Spleen (tissue), 11 donors: ENCODE data around the gene LRRC7. TPM values are rescaled to one million over a fixed set of nuclear protein-coding genes. Genes with fewer than 3 reads are reported as not detected.

Source experiments
- DNase-seq: peaks from one replicate; pipeline ENCODE4 v3.0.0-alpha.2; 2020
- H3K27ac ChIP-seq, 8 donors: fragments of 200-600 bp; sonication (generic) in 7 of 8; 1 replicate in 4 of 8; 2 replicates in 4 of 8; pipeline versions ENCODE4 v1.5.0 to v1.8.0; 2016 to 2021; ENCODE audit warnings: inconsistent platforms in 4 of 8, mild to moderate bottlenecking in 4 of 8, moderate library complexity in 1 of 8
- H3K27me3 ChIP-seq, 7 donors: fragments of 200-600 bp; sonication (generic) in 6 of 7; replicated peaks in 1 of 7; 1 replicate in 4 of 7; 2 replicates in 3 of 7; pipeline versions ENCODE4 v1.5.0 to v1.8.0; 2016 to 2021; ENCODE audit warnings: inconsistent platforms in 3 of 7, mild to moderate bottlenecking in 1 of 7
- H3K36me3 ChIP-seq, 6 donors: fragments of 200-600 bp; sonication (generic) in 5 of 6; 1 replicate in 4 of 6; 2 replicates in 2 of 6; pipeline versions ENCODE4 v1.5.0 to v1.8.0; 2016 to 2021; ENCODE audit warnings: inconsistent platforms in 2 of 6
- H3K4me1 ChIP-seq, 6 donors: fragments of 200-600 bp; sonication (generic) in 5 of 6; 1 replicate in 3 of 6; 2 replicates in 3 of 6; pipeline versions ENCODE4 v1.5.0 to v1.8.0; 2016 to 2021; ENCODE audit warnings: inconsistent platforms in 3 of 6
- H3K4me3 ChIP-seq, 8 donors: fragments of 200-600 bp; sonication (generic) in 7 of 8; 1 replicate in 4 of 8; 2 replicates in 4 of 8; pipeline versions ENCODE4 v1.5.0 to v1.8.0; 2016 to 2021; ENCODE audit warnings: inconsistent platforms in 4 of 8, mild to moderate bottlenecking in 4 of 8, moderate library complexity in 2 of 8
- H3K9me3 ChIP-seq, 8 donors: fragments of 200-600 bp; sonication (generic) in 7 of 8; 1 replicate in 4 of 8; 2 replicates in 4 of 8; pipeline versions ENCODE4 v1.5.0 to v1.8.0; 2016 to 2021; ENCODE audit warnings: inconsistent platforms in 4 of 8
- POLR2A ChIP-seq, 3 donors: fragments of 450-650 bp; IDR thresholded peaks; one replicate each; pipeline ENCODE4 v1.5.1; 2017; ENCODE audit warnings: antibody characterized with exemption in 3 of 3, mild to moderate bottlenecking in 1 of 3
- POLR2AphosphoS5 ChIP-seq, 3 donors: sonication (generic); formaldehyde crosslinking; IDR thresholded peaks; one replicate each; pipeline ENCODE4 v1.5.1; 2017; ENCODE audit warnings: antibody characterized with exemption in 3 of 3
- WGBS, 5 donors: extraction: QIAGEN DNeasy Blood & Tissue Kit in 3 of 5; methylation state at CpG; one replicate each; pipeline versions ENCODE4 v1.1.5 to v1.1.7; 2013 to 2018; 5-methylcytosine and 5-hydroxymethylcytosine counted together
- intact Hi-C: fragments of 100-400 bp; cut with DNase I; formaldehyde crosslinking; loops from one replicate; pipeline ENCODE4 v1.15.0; 2023; ENCODE audit warnings: low total_unique reads
- polyA plus RNA-seq, 3 donors: library from polyadenylated mRNA; stranded (reverse); fragments of 200-250 nt; gene quantifications; one replicate each; pipeline ENCODE4 v1.2.1, GENCODE V29; 2013
- total RNA-seq, 7 donors: library from RNA; depleted of rRNA in 3 of 7; stranded (reverse); fragments of >200 nt in 3 of 7; fragmentation: NEBNext Ultra II Directional in 4 of 7; extraction: Animal tissue kit (Norgen Biotek cat#: 25700) in 4 of 7; gene quantifications; one replicate each; pipeline versions ENCODE4 v1.1.0 to v1.2.1, GENCODE V29; 2016 to 2021
- TF ChIP-seq, protein P1 (sequence below), 11 experiments: fragments of 200-600 bp in 7 of 11; fragments of 450-650 bp in 4 of 11; sonication (generic) in 4 of 11; IDR thresholded peaks in 8 of 11; conservative IDR thresholded peaks in 3 of 11; 1 replicate in 7 of 11; 2 replicates in 4 of 11; pipeline versions ENCODE4 v1.4.0 to v1.8.0; 2016 to 2021; ENCODE audit warnings: antibody characterized with exemption in 11 of 11, inconsistent platforms in 4 of 11, mild to moderate bottlenecking in 1 of 11
- donor health status: healthy with polysubstance abuse.
- donor health status: DM: no; HTN: no; CAD: no; lungs with moderate emphysema.
- donor health status: DM: no; HTN: no; CAD: no.
- donor health status: Bipolar disorder and iron deficiency.
- donor health status: healthy.
- donor health status: DM: no; HTN: no; CAD: no.
- donor health status: DM: yes; HTN: yes; CAD: no.

LRRC7 gene
- total and polyA plus RNA-seq, 10 donors, result 0.02 to 0.63 (median 0.13) TPM; not detected in 4

GRCh38 chr1:69982992-69983391 lies 415.3 kb downstream of the LRRC7 start:
- H3K4me1 ChIP-seq, result no peaks in the 10 kb centered on the region
- H3K4me3 ChIP-seq, result no peak overlapping the region
- no peak for TF ChIP-seq POLR2A (IDR thresholded peaks at IDR 0.05)
- TF ChIP-seq, protein P1, sequence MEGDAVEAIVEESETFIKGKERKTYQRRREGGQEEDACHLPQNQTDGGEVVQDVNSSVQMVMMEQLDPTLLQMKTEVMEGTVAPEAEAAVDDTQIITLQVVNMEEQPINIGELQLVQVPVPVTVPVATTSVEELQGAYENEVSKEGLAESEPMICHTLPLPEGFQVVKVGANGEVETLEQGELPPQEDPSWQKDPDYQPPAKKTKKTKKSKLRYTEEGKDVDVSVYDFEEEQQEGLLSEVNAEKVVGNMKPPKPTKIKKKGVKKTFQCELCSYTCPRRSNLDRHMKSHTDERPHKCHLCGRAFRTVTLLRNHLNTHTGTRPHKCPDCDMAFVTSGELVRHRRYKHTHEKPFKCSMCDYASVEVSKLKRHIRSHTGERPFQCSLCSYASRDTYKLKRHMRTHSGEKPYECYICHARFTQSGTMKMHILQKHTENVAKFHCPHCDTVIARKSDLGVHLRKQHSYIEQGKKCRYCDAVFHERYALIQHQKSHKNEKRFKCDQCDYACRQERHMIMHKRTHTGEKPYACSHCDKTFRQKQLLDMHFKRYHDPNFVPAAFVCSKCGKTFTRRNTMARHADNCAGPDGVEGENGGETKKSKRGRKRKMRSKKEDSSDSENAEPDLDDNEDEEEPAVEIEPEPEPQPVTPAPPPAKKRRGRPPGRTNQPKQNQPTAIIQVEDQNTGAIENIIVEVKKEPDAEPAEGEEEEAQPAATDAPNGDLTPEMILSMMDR (IDR thresholded peaks at IDR 0.05 in 8 of 11, conservative IDR thresholded peaks at IDR 0.05 in 3 of 11), result no peak
- TF ChIP-seq POLR2AphosphoS5 (IDR thresholded peaks at IDR 0.05), result no peak
- WGBS, 5 donors, result 33 to 66% (median 64%) methylated on average over 1 of the region's 1 CpG
- intact Hi-C loops, result no loop called here
- no peak for DNase-seq
- H3K36me3 ChIP-seq, result no peaks in the 10 kb centered on the region
- H3K9me3 ChIP-seq, result no peaks in the 10 kb centered on the region
- H3K27me3 ChIP-seq, result no peaks in the 10 kb centered on the region
- no peak overlapping the region for H3K27ac ChIP-seq

DNA sequence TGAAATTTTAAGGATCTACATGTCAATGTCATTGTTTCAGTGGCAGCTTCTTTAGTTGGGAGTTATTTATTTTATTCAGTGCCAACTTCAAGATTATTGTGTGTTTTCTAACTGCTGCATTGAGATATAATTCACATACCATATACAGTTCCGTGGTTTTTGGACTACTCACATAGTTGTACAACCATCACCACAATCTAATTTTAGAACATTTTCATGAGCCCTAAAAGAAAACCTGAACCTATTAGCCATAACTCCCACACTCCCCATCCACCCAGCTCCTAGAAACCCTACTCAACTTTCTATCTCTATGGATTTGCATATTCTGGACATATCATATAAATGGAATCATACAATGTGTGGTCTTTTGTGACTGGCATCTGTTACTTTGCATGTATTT lies 417.7 kb downstream of the LRRC7 start:
- intact Hi-C loops, result no loop called here
- no peaks in the 10 kb centered on the region for H3K27me3 ChIP-seq
- no peak overlapping the region for H3K4me3 ChIP-seq
- DNase-seq, result no peak
- no peak overlapping the region for H3K27ac ChIP-seq
- no peaks in the 10 kb centered on the region for H3K36me3 ChIP-seq
- H3K9me3 ChIP-seq, result no peaks in the 10 kb centered on the region
- WGBS, 5 donors, result 74 to 86% (median 85%) methylated on average over 1 of the region's 1 CpG
- TF ChIP-seq POLR2A (IDR thresholded peaks at IDR 0.05) (no peak), POLR2AphosphoS5 (IDR thresholded peaks at IDR 0.05) (no peak)
- TF ChIP-seq, protein P1 (IDR thresholded peaks at IDR 0.05 in 8 of 11, conservative IDR thresholded peaks at IDR 0.05 in 3 of 11), result no peak
- H3K4me1 ChIP-seq, result no peaks in the 10 kb centered on the region

GRCh38 chr1:69985901-69986439 lies 418.2 kb downstream of the LRRC7 start:
- H3K4me1 ChIP-seq, result no peaks in the 10 kb centered on the region
- H3K4me3 ChIP-seq, result no peak overlapping the region
- H3K36me3 ChIP-seq, result no peaks in the 10 kb centered on the region
- no peaks in the 10 kb centered on the region for H3K27me3 ChIP-seq
- intact Hi-C loops, result no loop called here
- no peaks in the 10 kb centered on the region for H3K9me3 ChIP-seq
- no peak overlapping the region for H3K27ac ChIP-seq
- TF ChIP-seq POLR2AphosphoS5 (IDR thresholded peaks at IDR 0.05) (no peak), POLR2A (IDR thresholded peaks at IDR 0.05) (no peak)
- TF ChIP-seq, protein P1 (IDR thresholded peaks at IDR 0.05 in 8 of 11, conservative IDR thresholded peaks at IDR 0.05 in 3 of 11), result no peak
- no peak for DNase-seq

DNA sequence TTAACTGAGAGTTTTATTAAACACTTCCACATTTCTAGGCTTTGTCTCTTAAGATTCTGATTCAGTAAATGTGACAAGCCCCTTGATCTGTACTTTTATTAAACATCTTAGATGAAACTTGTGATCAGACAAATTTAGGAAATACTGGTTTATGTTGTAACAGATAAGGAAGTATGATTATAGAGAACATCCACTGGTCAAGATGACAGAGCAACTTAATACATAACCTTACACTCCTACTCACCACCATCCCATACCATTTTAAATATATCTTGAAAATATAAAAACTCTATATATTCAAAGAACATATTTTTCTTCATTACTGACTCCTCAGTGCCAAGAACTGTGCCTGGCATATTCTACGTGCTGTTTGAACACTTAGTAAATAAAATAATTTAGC lies 420.2 kb downstream of the LRRC7 start:
- intact Hi-C loops, result no loop called here
- DNase-seq, result no peak
- WGBS, 5 donors, result 67 to 79% (median 71%) methylated on average over 1 of the region's 1 CpG
- TF ChIP-seq, protein P1 (IDR thresholded peaks at IDR 0.05 in 8 of 11, conservative IDR thresholded peaks at IDR 0.05 in 3 of 11), result no peak
- TF ChIP-seq POLR2AphosphoS5 (IDR thresholded peaks at IDR 0.05) (no peak), POLR2A (IDR thresholded peaks at IDR 0.05) (no peak)
- Histone ChIP-seq H3K4me3 (no peak overlapping the region), H3K9me3 (no peaks in the 10 kb centered on the region), H3K27me3 (no peaks in the 10 kb centered on the region), H3K4me1 (no peaks in the 10 kb centered on the region), H3K27ac (no peak overlapping the region), H3K36me3 (no peaks in the 10 kb centered on the region)
